Upper lobe of left lung (tissue), 4 donors: Measurements from ENCODE around the gene CYP1A1.

ENCODE experiments used
- CTCF ChIP-seq, 6 experiments: fragments of 450-650 bp in 4 of 6; fragments of 200-600 bp in 2 of 6; sonication (generic) in 2 of 6; IDR thresholded peaks; one replicate each; pipeline ENCODE4 v1.5.1; 2016 to 2019; ENCODE audit warnings: antibody characterized with exemption in 6 of 6
- EP300 ChIP-seq, 4 donors: sonication (generic); formaldehyde crosslinking; IDR thresholded peaks; one replicate each; pipeline ENCODE4 v1.5.1; 2017; ENCODE audit warnings: antibody characterized with exemption in 4 of 4, control low read depth in 2 of 4
- POLR2A ChIP-seq, 4 donors: fragments of 450-650 bp; IDR thresholded peaks; one replicate each; pipeline ENCODE4 v1.5.1; 2016 to 2017; ENCODE audit warnings: antibody characterized with exemption in 4 of 4, mild to moderate bottlenecking in 2 of 4
- POLR2AphosphoS5 ChIP-seq, 2 donors: sonication (generic); formaldehyde crosslinking; IDR thresholded peaks; one replicate each; pipeline ENCODE4 v1.5.1; 2017; ENCODE audit warnings: antibody characterized with exemption in 2 of 2

GRCh38 chr15:74770211-74770903 is 45.0 kb upstream of the CYP1A1 start:
- TF ChIP-seq CTCF (IDR thresholded peaks at IDR 0.05) (no peak), EP300 (IDR thresholded peaks at IDR 0.05) (no peak), POLR2AphosphoS5 (IDR thresholded peaks at IDR 0.05) (no peak), POLR2A (IDR thresholded peaks at IDR 0.05) (no peak)
